Caco-2 (cell line): ENCODE measurements around the gene NEURL4. TPM values are rescaled to one million over a fixed set of nuclear protein-coding genes. Genes with fewer than 3 reads are reported as not detected.

ENCODE experiments used
- BruUV-seq: library from RNA; stranded (reverse); fragments of 400-500 nt; replicated peaks from 2 replicates; lab custom pipeline; 2021; lab: Mats Ljungman, UMichigan
- CTCF ChIA-PET: fragments of 300-600 bp; sonication (Branson Sonifier 250); formaldehyde crosslinking; loops from one replicate; lab custom pipeline; 2022; ENCODE audit warnings: antibody characterized with exemption; lab: Charles Lee
- POLR2A ChIA-PET: fragments of 300-600 bp; sonication (Branson Sonifier 250); formaldehyde crosslinking; loops from one replicate; lab custom pipeline; 2022; ENCODE audit warnings: antibody characterized with exemption; lab: Charles Lee
- DNase-seq, 2 experiments: peaks; one replicate each; pipeline versions ENCODE4 v3.0.0 to v3.0.0-alpha.2; 2020 to 2022
- H3K27me3 ChIP-seq: replicated peaks from 2 replicates; pipeline ENCODE4 v1.6.0; 2011; ENCODE audit warnings: low read length; ENCODE audit not compliant: control insufficient read depth, insufficient read depth
- H3K36me3 ChIP-seq: 2 replicates; pipeline ENCODE4 v1.5.1; 2011; ENCODE audit warnings: low read length; ENCODE audit not compliant: control insufficient read depth, insufficient read depth
- H3K4me1 ChIP-seq: fragments of 250-450 bp; sonication (Bioruptor Pico); 2 replicates; pipeline ENCODE4 v1.5.1; 2020; ENCODE audit warnings: mild to moderate bottlenecking
- H3K4me3 ChIP-seq: 2 replicates; pipeline ENCODE4 v1.5.1; 2011; ENCODE audit warnings: low read depth, mild to moderate bottlenecking, control low read depth, low read length
- H3K9me3 ChIP-seq: fragments of 250-450 bp; sonication (Bioruptor Pico); 2 replicates; pipeline ENCODE4 v1.5.1; 2020; ENCODE audit warnings: mild to moderate bottlenecking, moderate library complexity
- H3K27ac Mint-ChIP-seq: one replicate; pipeline ENCODE4 v1.8.0; 2022; ENCODE audit warnings: mixed read lengths; ENCODE audit not compliant: unreplicated experiment
- H3K27me3 Mint-ChIP-seq: one replicate; pipeline ENCODE4 v1.8.0; 2022; ENCODE audit warnings: mixed read lengths; ENCODE audit not compliant: insufficient read depth, unreplicated experiment
- H3K36me3 Mint-ChIP-seq: one replicate; pipeline ENCODE4 v1.8.0; 2022; ENCODE audit warnings: mild to moderate bottlenecking, mixed read lengths; ENCODE audit not compliant: insufficient read depth, unreplicated experiment
- H3K4me1 Mint-ChIP-seq: one replicate; pipeline ENCODE4 v1.8.0; 2022; ENCODE audit warnings: low read depth, mixed read lengths; ENCODE audit not compliant: unreplicated experiment
- H3K4me3 Mint-ChIP-seq: one replicate; pipeline ENCODE4 v1.8.0; 2022; ENCODE audit warnings: mild to moderate bottlenecking, moderate library complexity, mixed read lengths; ENCODE audit not compliant: unreplicated experiment
- H3K9me3 Mint-ChIP-seq: one replicate; pipeline ENCODE4 v1.8.0; 2022; ENCODE audit warnings: mixed read lengths; ENCODE audit not compliant: unreplicated experiment
- CTCF ChIP-seq, 2 experiments: fragments of 200-600 bp in 1 of 2; IDR thresholded peaks; 1 replicate in 1 of 2; 2 replicates in 1 of 2; pipeline versions ENCODE4 v1.5.1 to v1.8.0; 2011 to 2022; ENCODE audit warnings: antibody characterized with exemption in 1 of 2, control low read depth in 1 of 2, inconsistent platforms in 1 of 2, low read depth in 1 of 2, low read length in 1 of 2, mild to moderate bottlenecking in 1 of 2, moderate library complexity in 1 of 2; ENCODE audit not compliant: insufficient read depth in 1 of 2, severe bottlenecking in 1 of 2, unreplicated experiment in 1 of 2
- intact Hi-C: fragments of 100-400 bp; cut with micrococcal nuclease; formaldehyde crosslinking; loops from one replicate; pipeline ENCODE4 v1.10.0; 2022; ENCODE audit not compliant: unreplicated experiment
- total RNA-seq: library from RNA; stranded (reverse); gene quantifications from 2 replicates; pipeline ENCODE4 v1.2.3, GENCODE V29; 2022

NEURL4 gene
- total RNA-seq, 1 experiment from 2014 or later: 31.1 TPM

- H3K27ac Mint-ChIP-seq: peak overlapping the region; percentile 61
- no peak for DNase-seq
- Histone ChIP-seq H3K4me1 (0 out of 2 replicates have a peak, but pooled peaks cover 10% of the 10 kb centered on the region), H3K27me3 (no peaks in the 10 kb centered on the region), H3K9me3 (no peaks in the 10 kb centered on the region), H3K36me3 (no peaks in the 10 kb centered on the region; the same call in 1 of the 2 replicates), H3K4me3 (peak overlapping the region; percentile 42)
- H3K4me1 Mint-ChIP-seq: peaks cover 6% of the 10 kb centered on the region
- POLR2A ChIA-PET: no interaction called here
- no peaks in the 10 kb centered on the region for H3K9me3 Mint-ChIP-seq
- H3K36me3 Mint-ChIP-seq: no peaks in the 10 kb centered on the region
- H3K4me3 Mint-ChIP-seq: peak overlapping the region; percentile 73
- TF ChIP-seq CTCF (IDR thresholded peaks at IDR 0.05; ENCODE audit: insufficient read depth in 1 of 2, low read depth in 1 of 2, low read length in 1 of 2, severe bottlenecking in 1 of 2, unreplicated experiment in 1 of 2): no peak
- no TSS peak for BruUV-seq
- CTCF ChIA-PET: interaction anchor here (1.4 to 1.5 kb wide), 2 partner anchors 15 to 49 kb away, joined by 3 to 20 read pairs; partner anchors contain the start of gene SLC2A4
- H3K27me3 Mint-ChIP-seq: no peaks in the 10 kb centered on the region
- intact Hi-C loops: no loop called here
Observed at GRCh38 chr17:7295230-7296180, 33.6 kb downstream of the NEURL4 start.

GRCh38 chr17:7294614-7295153 lies 34.5 kb downstream of the NEURL4 start, which contains the start of gene YBX2:
TSS of gene YBX2 (minus strand) at chr17:7294639. CDS start at chr17:7294500, 139 bp downstream.
- H3K36me3 ChIP-seq: no peaks in the 10 kb centered on the region; the same call in 1 of the 2 replicates
- H3K4me3 Mint-ChIP-seq: peak within 1 kb of the TSS; percentile 73
- peaks cover 6% of the 10 kb centered on the region for H3K4me1 Mint-ChIP-seq
- H3K27me3 ChIP-seq: no peaks in the 10 kb centered on the region
- H3K36me3 Mint-ChIP-seq: no peaks in the 10 kb centered on the region
- peak within 1 kb of the TSS; percentile 49 for H3K4me3 ChIP-seq
- H3K4me1 ChIP-seq: 0 out of 2 replicates have a peak, but pooled peaks cover 10% of the 10 kb centered on the region
- no peak for TF ChIP-seq CTCF (IDR thresholded peaks at IDR 0.05; ENCODE audit: insufficient read depth in 1 of 2, low read depth in 1 of 2, low read length in 1 of 2, severe bottlenecking in 1 of 2, unreplicated experiment in 1 of 2)
- peak within 1 kb of the TSS; percentile 61 for H3K27ac Mint-ChIP-seq
- H3K9me3 ChIP-seq: no peaks in the 10 kb centered on the region
- intact Hi-C loops: loop anchor here (1.0 kb wide), 1 partner anchor 13 kb away; the partner anchor contains the start of gene SLC2A4
- no peaks in the 10 kb centered on the region for H3K9me3 Mint-ChIP-seq
- POLR2A ChIA-PET: no interaction called here
- CTCF ChIA-PET: no interaction called here
- H3K27me3 Mint-ChIP-seq: no peaks in the 10 kb centered on the region
- peak; percentile 95 to 96 for DNase-seq
- no TSS peak for BruUV-seq
